Thyroid gland (tissue), 4 donors: ENCODE measurements around the gene IGFBP2. TPM values are rescaled to one million over a fixed set of nuclear protein-coding genes. Genes with fewer than 3 reads are reported as not detected.
A peak's percentile ranks its signal among the peaks of the same experiment; 100 is the strongest.

ENCODE experiments used
- DNase-seq, 2 donors: peaks; one replicate each; pipeline ENCODE4 v3.0.0-alpha.2; 2019
- H3K27ac ChIP-seq, 3 donors: fragments of 200-600 bp; sonication (generic); 1 replicate in 2 of 3; 2 replicates in 1 of 3; pipeline ENCODE4 v1.5.1; 2016 to 2019; ENCODE audit warnings: mild to moderate bottlenecking in 1 of 3, moderate library complexity in 1 of 3
- H3K27me3 ChIP-seq: fragments of 200-600 bp; sonication (generic); one replicate; pipeline ENCODE4 v1.5.1; 2019
- H3K36me3 ChIP-seq, 2 donors: fragments of 200-600 bp; sonication (generic); one replicate each; pipeline ENCODE4 v1.5.1; 2016 to 2019
- H3K4me1 ChIP-seq, 2 donors: fragments of 200-600 bp; sonication (generic); one replicate each; pipeline ENCODE4 v1.5.1; 2017 to 2019
- H3K4me3 ChIP-seq, 3 donors: fragments of 200-600 bp; sonication (generic); replicated peaks in 1 of 3; 1 replicate in 2 of 3; 2 replicates in 1 of 3; pipeline ENCODE4 v1.5.1; 2016; ENCODE audit warnings: mild to moderate bottlenecking in 1 of 3
- H3K9me3 ChIP-seq: fragments of 200-600 bp; sonication (generic); one replicate; pipeline ENCODE4 v1.5.1; 2017
- CTCF ChIP-seq, 6 experiments: fragments of 200-600 bp in 3 of 6; fragments of 450-650 bp in 3 of 6; sonication (generic) in 3 of 6; IDR thresholded peaks; one replicate each; pipeline ENCODE4 v1.5.1; 2016 to 2019; ENCODE audit warnings: antibody characterized with exemption in 6 of 6, mild to moderate bottlenecking in 2 of 6, inconsistent platforms in 1 of 6, moderate library complexity in 1 of 6
- POLR2A ChIP-seq, 2 donors: fragments of 450-650 bp; IDR thresholded peaks; one replicate each; pipeline ENCODE4 v1.6.1; 2017; ENCODE audit warnings: antibody characterized with exemption in 2 of 2, mild to moderate bottlenecking in 2 of 2, moderate library complexity in 1 of 2
- WGBS, 2 donors: methylation state at CpG; one replicate each; pipeline ENCODE4 v1.1.5; 2017; 5-methylcytosine and 5-hydroxymethylcytosine counted together
- intact Hi-C: fragments of 100-400 bp; cut with DNase I; formaldehyde crosslinking; loops from one replicate; pipeline ENCODE4 v1.15.1; 2023
- total RNA-seq, 4 donors: library from RNA; depleted of rRNA; stranded (reverse); fragments of >200 nt; gene quantifications; one replicate each; pipeline ENCODE4 v1.2.3, GENCODE V29; 2016

Gene IGFBP2
- total RNA-seq, 4 donors from 2014 or later: 26.5 to 45.0 (median 40.0) TPM

GRCh38 chr2:216634370-216635148, 1.3 kb downstream of the IGFBP2 start:
- no peaks in the 10 kb centered on the region for H3K36me3 ChIP-seq
- intact Hi-C loops: no loop called here
- H3K27me3 ChIP-seq: no peaks in the 10 kb centered on the region
- H3K9me3 ChIP-seq: no peaks in the 10 kb centered on the region
- no peak overlapping the region for H3K27ac ChIP-seq
- 22% methylated on average over 22 to 23 of the region's 23 CpGs for WGBS, 2 donors
- no peak for DNase-seq
- H3K4me3 ChIP-seq: peak overlapping the region in 1 of 3 donors; percentile 47
- peaks cover 8 to 23% of the 10 kb centered on the region in 2 donors for H3K4me1 ChIP-seq
- TF ChIP-seq CTCF (IDR thresholded peaks at IDR 0.05): no peak
- TF ChIP-seq POLR2A (IDR thresholded peaks at IDR 0.05): no peak

- Histone ChIP-seq H3K4me3 (no peak overlapping the region), H3K9me3 (no peaks in the 10 kb centered on the region), H3K4me1 (peaks cover 8 to 23% of the 10 kb centered on the region in 2 donors), H3K36me3 (no peaks in the 10 kb centered on the region), H3K27ac (no peak overlapping the region), H3K27me3 (no peaks in the 10 kb centered on the region)
- WGBS, 2 donors: 37 to 38% methylated on average over 7 of the region's 7 CpGs
- intact Hi-C loops: no loop called here
- DNase-seq: no peak
- TF ChIP-seq CTCF (IDR thresholded peaks at IDR 0.05) (no peak), POLR2A (IDR thresholded peaks at IDR 0.05) (no peak)
Observed at GRCh38 chr2:216635171-216635570, 2.0 kb downstream of the IGFBP2 start.

DNA sequence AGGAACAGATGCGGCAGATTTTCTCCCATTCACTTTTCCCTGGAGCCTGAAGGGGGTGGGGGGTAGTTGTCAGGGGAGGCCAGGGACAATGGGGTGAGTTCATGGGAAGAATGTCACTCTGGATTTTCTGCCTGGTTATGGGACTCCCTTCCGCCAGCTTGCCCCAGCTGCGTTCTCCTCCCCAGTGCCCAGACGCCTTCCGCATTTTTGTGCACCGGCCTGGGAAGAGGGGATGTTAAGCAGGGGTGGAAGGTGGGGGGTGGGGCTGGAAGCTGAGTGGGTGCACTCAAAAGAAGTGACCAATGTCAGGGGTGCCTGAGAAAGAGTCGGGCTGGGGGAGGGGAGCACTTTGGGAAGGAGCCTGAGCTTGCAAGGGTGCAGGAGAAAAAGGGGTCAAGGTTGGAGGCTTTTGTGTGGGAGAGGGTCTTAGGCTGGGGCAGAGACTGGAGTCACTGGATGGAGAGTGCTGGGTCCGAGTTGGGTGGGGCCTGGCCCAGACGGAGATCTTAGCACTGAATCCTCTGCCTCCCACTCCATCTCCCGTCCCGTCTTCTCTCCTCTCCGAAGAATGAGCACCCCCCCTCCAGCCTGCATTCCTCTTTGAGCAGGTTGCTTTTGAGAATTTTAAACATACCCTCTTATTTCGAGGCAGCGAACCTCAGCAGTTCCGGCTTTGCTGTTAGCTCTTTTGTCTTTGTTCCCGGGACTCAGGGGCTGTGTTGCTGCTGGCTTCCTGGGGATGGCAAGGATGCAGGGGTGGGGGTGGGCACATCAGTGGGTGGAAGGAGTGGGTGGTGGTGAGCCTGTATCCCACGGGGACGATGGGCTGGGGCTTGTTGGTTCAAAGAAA, 2.7 kb downstream of the IGFBP2 start:
- Histone ChIP-seq H3K4me1 (peaks cover 8 to 23% of the 10 kb centered on the region in 2 donors), H3K27me3 (no peaks in the 10 kb centered on the region)

GRCh38 chr2:216636551-216637450, 3.6 kb downstream of the IGFBP2 start:
- WGBS, 2 donors: 37 to 51% methylated on average over 28 to 29 of the region's 29 CpGs
- intact Hi-C loops: no loop called here
- Histone ChIP-seq H3K9me3 (no peaks in the 10 kb centered on the region), H3K27ac (no peak overlapping the region), H3K36me3 (no peaks in the 10 kb centered on the region), H3K4me1 (peaks cover 8 to 23% of the 10 kb centered on the region in 2 donors), H3K4me3 (no peak overlapping the region), H3K27me3 (no peaks in the 10 kb centered on the region)
- no peak for DNase-seq
- no peak for TF ChIP-seq CTCF (IDR thresholded peaks at IDR 0.05)
- no peak for TF ChIP-seq POLR2A (IDR thresholded peaks at IDR 0.05)

More for the DNA sequence above, 2.7 kb downstream of the IGFBP2 start:
- no peak overlapping the region for H3K4me3 ChIP-seq
- 67 to 69% methylated on average over 18 of the region's 18 CpGs for WGBS, 2 donors
- no peak for DNase-seq
- no peaks in the 10 kb centered on the region for H3K36me3 ChIP-seq
- intact Hi-C loops: no loop called here
- no peak overlapping the region for H3K27ac ChIP-seq
- no peak for TF ChIP-seq CTCF (IDR thresholded peaks at IDR 0.05)
- TF ChIP-seq POLR2A (IDR thresholded peaks at IDR 0.05): no peak
- no peaks in the 10 kb centered on the region for H3K9me3 ChIP-seq
